H1 (cell line): ENCODE data around the gene SGK1. TPM values are rescaled to one million over a fixed set of nuclear protein-coding genes. Genes with fewer than 3 reads are reported as not detected.

Experiments
- CHD7 ChIP-seq: fragments of 300-600 bp; sonication (generic); IDR thresholded peaks from 2 replicates; pipeline ENCODE4 v1.7.1; 2012; ENCODE audit warnings: low read length, moderate library complexity, mild to moderate bottlenecking, inconsistent platforms; ENCODE audit not compliant: insufficient replicate concordance
- RBBP5 ChIP-seq: IDR thresholded peaks from 2 replicates; pipeline ENCODE4 v1.7.1; 2012; ENCODE audit warnings: low read depth, mild to moderate bottlenecking, inconsistent platforms, low read length, moderate library complexity, borderline replicate concordance
- polyA plus RNA-seq, 7 experiments: library from polyadenylated mRNA; depleted of rRNA in 3 of 7; stranded (reverse) in 5 of 7; unstranded in 2 of 7; fragments of >200 nt in 5 of 7; fragments of 200-250 nt in 2 of 7; gene quantifications; 1 replicate in 5 of 7; 2 replicates in 1 of 7; 4 replicates in 1 of 7; pipeline versions ENCODE4 v1.2.1 to v1.2.3, GENCODE V29; 2011 to 2013; ENCODE audit warnings: missing spikeins in 2 of 7, mixed read lengths in 2 of 7
- total RNA-seq: library from RNA; stranded (reverse); fragmentation: NEBNext Ultra II Directional; extraction: Animal tissue kit (Norgen Biotek cat#: 25700); gene quantifications from 2 replicates; pipeline ENCODE4 v1.2.1, GENCODE V29; 2021

SGK1 gene
- total and polyA plus RNA-seq, 2 of the 8 experiments (the other 6 are each of a cell fraction or from before 2014, with no cell fraction given) = 14.5 to 18.4 TPM

DNA sequence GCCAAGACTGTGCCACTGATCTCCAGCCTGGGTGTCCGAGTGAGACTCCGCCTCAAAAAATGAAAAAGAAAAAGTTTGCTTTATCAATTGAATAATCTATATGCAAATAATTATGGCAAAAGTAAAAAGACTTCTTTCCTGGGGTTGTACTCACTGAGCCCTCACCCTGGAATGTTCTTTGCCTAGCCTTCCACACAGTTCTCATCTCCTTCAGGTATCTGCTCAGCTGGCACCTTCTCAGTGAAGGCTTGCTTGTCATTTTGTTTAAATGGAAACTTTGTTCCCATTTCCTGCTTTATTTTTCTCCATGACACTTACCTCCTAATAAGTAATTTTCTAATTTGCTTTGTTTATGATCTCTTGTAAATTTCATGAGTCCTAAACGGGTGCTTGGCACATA lies 96.7 kb downstream of the SGK1 start (continued):
- TF ChIP-seq CHD7 (no peak), RBBP5 (no peak)
- TF ChIP-seq, all 59 proteins: peak for 0
